GM19468 (cell line): ENCODE data around the gene ACOX3.
"Not testable (repeated sequence)": the region's sequence is repeated elsewhere in the genome, so short reads cannot be mapped to it uniquely, and the experiment has no call there.

Experiments used
- ATAC-seq: cut with Tn5 transposase; IDR thresholded peaks from one replicate; pipeline ENCODE4 v1.9.1; 2021; ENCODE audit warnings: mild to moderate bottlenecking, moderate library complexity, moderate number of reproducible peaks; ENCODE audit not compliant: unreplicated experiment; ENCODE audit errors: extremely low read depth

Gene ACOX3

DNA sequence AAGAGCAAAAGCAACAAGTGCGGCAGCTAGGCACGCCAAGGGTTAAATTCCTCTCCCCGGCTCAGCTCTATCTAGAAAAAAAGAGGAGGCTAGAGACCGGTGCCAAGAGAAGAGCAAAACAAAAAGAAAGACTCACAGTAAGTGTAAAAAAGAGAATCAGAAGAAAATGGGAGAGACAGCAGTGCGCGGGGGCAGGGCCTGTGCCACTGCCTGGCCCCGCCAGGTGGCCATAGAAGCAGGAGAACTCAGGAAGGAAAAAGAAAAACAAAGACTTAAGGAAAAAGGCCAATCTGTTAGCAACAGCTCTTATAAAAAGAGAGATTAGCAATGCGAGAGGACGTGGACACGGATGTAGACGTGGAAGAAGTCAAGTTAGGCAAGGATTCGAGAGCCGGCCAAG lies 3.2 kb downstream of the ACOX3 start:
- ATAC-seq = no peak

DNA sequence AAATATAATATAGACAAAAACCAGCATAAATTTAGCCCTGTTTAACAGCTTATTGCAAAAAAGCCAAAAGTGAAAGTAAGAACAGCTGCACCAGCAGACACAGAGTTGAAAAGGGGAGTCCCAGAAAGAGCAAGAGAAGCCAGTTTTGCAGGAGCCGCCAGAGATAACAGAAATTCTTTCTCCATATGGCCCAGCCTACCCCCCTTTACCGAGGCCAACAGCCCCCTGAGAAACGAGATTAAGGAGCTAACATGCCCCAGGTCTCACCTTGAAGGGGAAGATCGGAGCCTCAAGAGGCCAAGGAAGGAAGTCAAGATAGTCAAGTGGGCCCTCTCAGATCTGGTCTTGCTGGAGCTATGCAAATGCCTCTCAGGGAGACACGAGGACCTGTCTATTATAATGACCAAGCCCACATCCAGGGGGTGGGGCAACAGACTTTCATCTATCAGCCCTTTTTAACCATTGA lies 4.8 kb downstream of the ACOX3 start:
- peak; percentile 22 for ATAC-seq

DNA sequence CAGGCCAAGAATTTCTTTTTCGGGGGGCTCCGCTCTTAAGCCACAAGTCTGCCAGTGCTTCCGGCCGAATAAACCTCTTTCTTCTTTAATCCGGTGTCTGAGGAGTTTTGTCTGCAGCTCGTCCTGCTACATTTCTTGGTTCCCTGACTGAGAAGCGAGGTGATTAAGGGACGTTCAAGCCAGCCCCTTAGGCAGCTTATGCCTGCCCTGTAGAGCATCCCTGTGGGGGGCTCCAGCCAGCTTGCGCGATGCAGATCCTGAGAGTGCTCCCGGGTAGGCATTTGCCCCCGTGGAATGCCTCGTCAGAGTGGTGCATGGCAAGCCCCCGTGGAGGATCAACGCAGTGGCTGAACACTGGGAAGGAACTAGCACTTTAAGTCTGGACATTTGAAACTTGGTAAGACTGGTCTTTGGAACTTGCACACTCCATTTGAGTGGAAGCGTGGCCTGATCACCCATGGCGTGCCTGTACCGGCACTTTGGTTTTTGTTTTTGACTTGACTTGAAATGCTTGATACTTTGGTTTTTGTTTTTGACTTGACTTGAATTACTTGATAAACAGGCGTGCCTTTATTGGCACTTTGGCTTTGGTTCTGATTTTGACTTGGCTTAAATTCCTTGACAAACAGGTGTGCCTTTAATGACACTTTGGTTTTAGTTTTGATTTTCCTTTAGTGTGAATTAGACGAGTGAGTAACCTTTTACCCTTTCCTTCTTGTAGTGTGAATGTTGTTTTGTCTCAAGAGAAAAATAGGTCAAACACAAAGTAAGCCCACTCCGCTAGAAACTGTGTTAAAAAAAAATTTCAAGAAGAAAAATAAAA lies 6.1 kb downstream of the ACOX3 start:
- no peak for ATAC-seq

DNA sequence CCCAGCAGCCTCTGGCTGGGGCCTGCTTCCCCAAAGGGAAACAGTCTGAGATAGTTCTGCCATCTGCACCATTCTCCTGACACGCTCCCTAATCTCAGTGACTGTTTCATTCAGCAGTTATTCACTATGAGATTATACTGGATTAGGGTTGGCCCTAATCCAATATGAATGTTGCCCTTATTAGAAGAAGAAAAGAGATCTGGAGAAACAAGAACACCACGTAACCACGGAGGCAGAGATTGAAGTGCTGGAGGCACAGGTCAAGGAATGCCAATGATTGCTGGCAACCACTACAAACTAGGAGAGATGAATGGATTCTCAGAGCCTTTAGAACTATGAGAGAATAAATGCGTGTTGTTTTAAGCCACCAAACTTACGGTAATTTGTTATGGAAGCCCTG lies 7.4 kb downstream of the ACOX3 start:
- ATAC-seq = no peak

GRCh38 chr4:8431553-8431952 lies 9.0 kb downstream of the ACOX3 start:
- ATAC-seq = no peak

DNA sequence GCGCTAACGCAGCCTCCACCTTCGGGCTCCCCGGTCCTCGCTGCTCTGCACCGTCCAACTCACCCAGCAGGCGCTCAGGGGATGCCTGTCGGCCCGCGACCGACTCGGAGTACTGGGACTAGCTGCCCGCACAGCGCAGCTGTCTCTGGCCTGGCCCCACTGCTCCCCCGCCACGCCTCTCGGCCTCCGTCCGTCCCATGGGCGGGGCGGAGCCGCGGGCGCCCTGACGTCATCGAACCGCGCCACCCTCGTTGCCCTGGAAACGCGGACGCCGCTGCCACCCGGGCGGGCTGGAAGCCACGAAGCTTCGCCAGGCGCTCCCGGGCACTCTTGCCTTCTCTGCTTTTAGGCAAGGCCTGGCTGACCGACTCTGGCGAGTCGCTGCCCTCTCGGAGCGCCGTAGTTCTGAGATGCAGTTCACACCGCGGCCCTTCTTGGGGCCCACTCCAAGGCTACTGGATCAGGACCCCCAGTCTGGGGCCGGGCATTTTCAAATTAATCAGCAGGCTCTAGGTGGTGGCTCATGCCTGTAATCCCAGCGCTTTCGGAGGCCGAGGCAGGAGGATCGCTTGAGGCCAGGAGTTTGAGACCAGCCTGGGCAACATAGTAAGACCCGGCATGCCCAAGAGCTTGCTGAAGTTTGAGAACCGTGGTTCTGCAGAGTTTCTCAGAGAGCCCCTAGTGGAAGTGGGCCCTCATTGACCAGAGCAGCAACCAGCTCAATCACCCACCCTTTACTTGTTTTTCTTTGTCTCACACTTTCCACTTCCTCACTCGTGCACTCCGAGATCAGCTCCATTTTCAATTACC lies 12.0 kb downstream of the ACOX3 start:
- peak; percentile 77 for ATAC-seq

GRCh38 chr4:8427761-8428287 lies 12.7 kb downstream of the ACOX3 start:
- ATAC-seq = peak; percentile 27

- no peak for ATAC-seq
These were observed 13.3 kb downstream of the ACOX3 start for GRCh38 chr4:8427262-8427661.

DNA sequence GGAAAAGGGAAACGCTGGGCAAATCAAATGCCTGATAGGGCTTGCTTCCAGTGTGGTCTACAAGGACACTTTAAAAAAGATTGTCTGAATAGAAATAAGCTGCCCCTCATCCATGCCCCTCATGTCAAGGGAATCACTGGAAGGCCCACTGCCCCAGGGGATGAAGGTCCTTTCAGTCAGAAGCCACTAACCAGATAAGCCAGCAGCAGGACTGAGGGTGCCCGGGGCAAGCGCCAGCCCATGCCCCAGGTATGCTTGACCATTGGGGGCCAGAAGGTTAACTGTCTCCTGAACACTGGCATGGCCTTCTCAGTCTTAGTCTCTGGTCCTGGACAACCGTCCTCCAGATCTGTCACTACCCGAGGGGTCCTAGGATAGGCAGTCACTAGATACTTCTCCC lies 17.7 kb downstream of the ACOX3 start:
- ATAC-seq = no peak

- no peak for ATAC-seq
These were observed 18.2 kb downstream of the ACOX3 start for GRCh38 chr4:8422327-8422726.

DNA sequence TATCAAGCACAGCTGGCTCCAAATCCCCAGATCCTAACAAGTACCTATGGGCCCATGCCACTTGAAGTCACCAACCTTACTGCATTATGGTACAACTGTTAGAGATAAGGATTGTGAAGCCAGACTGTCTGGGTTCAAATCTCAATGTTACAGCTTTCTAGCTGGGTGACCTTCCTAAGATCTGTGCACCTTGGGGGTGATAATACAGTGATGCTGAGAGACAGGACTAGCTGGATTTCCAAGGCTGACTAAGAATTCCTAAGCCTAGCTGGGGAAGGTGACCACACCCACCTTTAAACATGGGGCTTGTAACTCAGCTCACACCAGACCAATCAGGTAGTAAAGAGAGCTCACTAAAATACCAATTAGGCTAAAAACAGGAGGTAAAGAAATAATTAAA lies 20.4 kb downstream of the ACOX3 start:
- ATAC-seq = not testable (repeated sequence)

DNA sequence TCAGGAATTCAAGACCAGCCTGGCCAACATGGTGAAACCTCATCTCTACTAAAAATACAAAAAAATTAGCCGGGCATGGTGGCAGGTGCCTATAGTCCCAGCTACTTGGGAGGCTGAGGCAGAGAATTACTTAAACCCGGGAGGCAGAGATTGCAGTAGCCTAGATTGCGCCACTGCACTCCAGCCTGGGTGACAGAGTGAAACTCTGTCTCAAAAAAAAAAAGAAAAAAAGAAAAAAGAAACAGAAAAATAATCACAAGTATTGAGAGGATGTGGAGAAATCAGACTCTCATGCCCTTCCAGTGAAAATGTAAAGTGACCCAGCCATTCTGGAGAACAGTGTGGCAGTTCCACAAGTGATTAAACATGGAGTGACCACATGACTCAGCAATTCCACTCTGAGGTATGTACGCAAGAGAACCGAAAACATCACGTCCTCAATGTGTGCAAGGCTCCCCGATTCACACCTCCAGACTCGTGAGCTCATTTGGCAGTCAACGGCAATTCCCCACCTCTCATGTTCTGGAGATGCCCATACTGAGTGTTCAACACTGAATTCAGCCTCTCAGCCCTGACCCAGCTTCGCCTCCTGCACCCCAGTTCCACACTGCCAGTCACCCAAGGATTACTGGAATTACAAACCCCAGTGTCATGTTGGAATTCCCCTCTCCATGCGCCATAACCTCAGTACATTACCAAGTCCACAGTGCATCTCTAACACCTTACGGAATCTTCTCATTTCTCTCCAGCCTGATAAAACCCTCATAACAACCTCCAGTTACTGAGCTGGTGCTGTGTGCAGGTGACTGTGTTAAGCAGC lies 21.1 kb downstream of the ACOX3 start:
- no peak for ATAC-seq

DNA sequence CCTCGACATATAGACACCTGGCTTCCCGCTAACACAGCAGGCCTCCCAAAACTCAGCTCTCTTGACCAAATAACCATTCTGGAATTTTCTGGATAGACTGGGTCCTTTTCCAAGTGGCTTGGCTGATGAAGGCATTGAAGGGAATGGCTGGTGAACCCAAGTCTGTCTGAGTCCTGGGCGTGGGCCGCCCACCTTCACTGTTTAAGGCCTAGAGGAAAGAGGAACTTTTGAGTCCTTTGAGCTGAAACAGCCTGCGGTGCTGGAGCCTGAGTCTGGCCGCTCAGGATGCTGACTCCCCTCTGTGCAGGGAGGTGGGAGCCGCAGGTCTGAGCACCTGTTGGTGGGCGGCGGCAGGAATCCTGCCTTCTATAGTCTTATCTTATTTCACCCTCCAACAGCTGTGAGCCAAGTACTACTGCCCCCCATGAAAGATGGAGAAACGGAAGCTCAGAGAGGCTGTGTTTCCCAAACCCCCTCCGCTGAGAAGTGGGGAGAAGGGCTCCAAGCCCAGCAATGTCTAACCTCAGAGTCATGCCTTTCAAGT lies 23.4 kb downstream of the ACOX3 start:
- ATAC-seq = no peak

- ATAC-seq = no peak
These were observed 26.1 kb downstream of the ACOX3 start for GRCh38 chr4:8414377-8414776.

- no peak for ATAC-seq
These were observed 28.2 kb downstream of the ACOX3 start for GRCh38 chr4:8412288-8412687.

DNA sequence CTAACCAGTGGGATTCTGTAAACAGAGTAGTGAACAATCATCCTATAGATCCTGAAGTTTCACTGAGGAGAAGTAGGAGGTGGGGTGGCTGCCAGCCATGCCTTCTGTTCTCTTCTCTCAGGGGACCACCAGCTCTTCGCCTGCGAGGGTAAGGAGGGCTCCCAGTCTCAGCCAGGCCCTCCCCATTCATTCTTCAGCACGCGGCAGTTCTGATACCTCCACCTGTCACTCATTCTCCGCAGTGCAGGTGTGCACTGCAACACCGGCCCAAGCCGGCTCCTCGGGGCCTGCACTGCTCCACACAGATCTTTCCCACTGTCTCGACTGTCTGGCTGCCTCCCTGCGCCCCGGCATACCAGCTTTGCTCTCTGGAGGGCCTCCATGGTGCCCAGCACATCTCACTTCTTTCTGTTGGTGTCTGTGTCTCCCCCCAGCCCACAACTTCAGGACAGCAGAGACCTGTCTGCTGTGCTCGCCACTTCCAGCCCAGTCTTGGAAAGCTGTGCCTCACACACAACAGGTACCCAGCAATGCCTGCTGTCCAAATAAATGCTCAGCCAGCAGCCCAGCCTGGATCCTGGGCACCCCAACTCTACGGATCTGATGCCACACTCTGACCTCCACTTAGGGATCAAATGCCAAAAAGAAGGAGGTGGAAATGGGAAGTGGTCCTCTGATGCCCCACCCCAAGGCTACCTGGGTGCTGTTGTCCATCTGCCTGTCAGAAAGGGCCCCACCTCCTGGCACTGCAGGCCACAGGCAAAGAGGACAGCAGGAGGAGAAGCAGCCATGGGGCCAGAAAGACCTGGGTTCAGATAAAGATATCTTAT lies 29.0 kb downstream of the ACOX3 start:
- no peak for ATAC-seq

DNA sequence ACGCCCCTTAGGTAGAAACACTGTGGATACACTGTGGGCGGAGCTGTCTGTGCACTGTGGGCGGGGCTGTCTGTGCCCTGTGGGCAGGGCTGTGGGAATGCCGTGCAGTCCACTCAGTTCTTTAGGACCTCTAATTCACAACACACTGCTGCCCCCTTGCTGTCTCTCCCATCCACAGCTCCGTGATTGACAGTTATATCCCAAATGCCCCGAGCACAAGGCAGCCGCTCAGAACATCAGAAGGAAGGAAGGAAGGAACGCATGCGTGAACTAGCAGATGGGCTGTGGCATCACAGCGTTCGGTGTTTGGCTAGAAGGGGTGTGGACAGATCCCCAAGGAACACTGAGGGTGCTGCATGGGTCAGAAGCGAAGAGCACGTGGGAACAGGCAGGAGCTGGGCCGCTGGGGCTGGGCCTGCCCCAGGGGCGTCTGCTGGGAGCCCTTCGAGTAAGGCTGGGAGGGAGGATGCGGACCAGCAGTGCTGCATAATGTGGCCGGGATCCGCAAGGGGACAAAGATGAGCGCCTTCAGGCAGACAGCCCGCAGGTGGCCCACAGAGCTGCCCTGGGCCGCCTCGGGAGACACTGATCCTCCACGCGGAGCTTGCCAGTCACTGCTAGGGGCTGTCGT lies 29.8 kb downstream of the ACOX3 start:
- no peak for ATAC-seq

DNA sequence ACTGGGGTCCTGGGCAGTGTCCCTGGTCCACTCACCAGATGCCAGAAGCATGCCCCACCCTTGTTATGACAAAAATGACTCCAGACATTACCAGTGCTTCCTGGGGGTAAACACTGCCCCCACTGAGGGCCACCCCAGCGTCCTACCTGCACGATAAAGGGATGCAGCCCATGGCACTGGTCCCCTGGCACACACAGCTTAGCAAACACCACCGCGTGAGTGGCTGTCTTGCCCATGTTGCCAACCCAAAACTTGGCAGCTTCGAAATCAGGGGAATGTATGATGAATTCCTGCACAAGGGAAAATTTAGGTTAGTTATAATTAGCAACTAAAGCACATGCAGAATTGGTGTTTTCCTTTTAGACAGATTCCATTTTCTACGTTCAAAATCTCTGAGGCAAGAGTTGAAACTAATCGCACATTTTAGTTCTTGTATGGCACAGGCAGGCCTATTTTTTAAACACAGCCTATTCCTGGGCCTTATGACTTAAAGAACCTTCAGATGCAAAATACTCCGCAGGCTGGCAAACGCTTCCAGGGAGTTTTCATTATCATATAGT lies 30.4 kb downstream of the ACOX3 start:
- no peak for ATAC-seq
